Stimulated activated naive CD8-positive, alpha-beta T cell treated with anti-CD3 and anti-CD28 coated beads, Interleukin-15, Interleukin-2, amounts not matched to agents 100 ng/mL and 50 ng/mL, for 24 hours (primary cell): Measurements from ENCODE around the gene LRRC3.
"Not testable (repeated sequence)": the region's sequence is repeated elsewhere in the genome, so short reads cannot be mapped to it uniquely, and the experiment has no call there.

Source experiments
- H3K27ac Mint-ChIP-seq: one replicate; pipeline ENCODE4 v1.8.0; 2021; ENCODE audit warnings: mild to moderate bottlenecking, mixed read lengths
- H3K27me3 Mint-ChIP-seq: one replicate; pipeline ENCODE4 v1.8.0; 2021; ENCODE audit warnings: mixed read lengths
- H3K36me3 Mint-ChIP-seq: one replicate; pipeline ENCODE4 v1.8.0; 2021; ENCODE audit warnings: low read depth, mixed read lengths
- H3K4me1 Mint-ChIP-seq: one replicate; pipeline ENCODE4 v1.8.0; 2021; ENCODE audit warnings: low read depth, mixed read lengths
- H3K4me3 Mint-ChIP-seq: one replicate; pipeline ENCODE4 v1.8.0; 2021; ENCODE audit warnings: mild to moderate bottlenecking, mixed read lengths
- H3K9me3 Mint-ChIP-seq: one replicate; pipeline ENCODE4 v1.8.0; 2021; ENCODE audit warnings: mixed read lengths

Gene LRRC3

DNA sequence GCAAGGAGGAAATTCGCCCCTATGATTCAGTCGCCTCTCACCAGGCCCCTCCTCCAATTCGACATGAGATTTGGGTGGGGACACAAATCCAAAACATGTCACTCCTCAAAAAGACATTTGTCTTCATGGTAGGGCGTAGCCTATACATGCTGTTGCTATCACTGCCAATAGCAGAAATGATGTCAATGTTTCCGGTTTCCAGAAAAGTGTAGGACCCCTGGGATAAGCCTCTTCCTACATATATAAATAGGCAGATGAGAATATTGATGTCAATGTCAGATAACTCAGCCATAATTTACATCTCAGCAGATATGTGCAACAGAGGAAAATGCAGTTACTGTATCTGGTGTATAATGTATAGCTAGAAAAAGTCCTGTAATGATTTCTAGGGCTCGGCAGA is 16.7 kb downstream of the LRRC3 start:
- Mint-ChIP-seq H3K36me3 (no peaks in the 10 kb centered on the region), H3K4me3 (no peak overlapping the region), H3K27ac (no peak overlapping the region), H3K27me3 (no peaks in the 10 kb centered on the region), H3K9me3 (no peaks in the 10 kb centered on the region), H3K4me1 (no peaks in the 10 kb centered on the region)

DNA sequence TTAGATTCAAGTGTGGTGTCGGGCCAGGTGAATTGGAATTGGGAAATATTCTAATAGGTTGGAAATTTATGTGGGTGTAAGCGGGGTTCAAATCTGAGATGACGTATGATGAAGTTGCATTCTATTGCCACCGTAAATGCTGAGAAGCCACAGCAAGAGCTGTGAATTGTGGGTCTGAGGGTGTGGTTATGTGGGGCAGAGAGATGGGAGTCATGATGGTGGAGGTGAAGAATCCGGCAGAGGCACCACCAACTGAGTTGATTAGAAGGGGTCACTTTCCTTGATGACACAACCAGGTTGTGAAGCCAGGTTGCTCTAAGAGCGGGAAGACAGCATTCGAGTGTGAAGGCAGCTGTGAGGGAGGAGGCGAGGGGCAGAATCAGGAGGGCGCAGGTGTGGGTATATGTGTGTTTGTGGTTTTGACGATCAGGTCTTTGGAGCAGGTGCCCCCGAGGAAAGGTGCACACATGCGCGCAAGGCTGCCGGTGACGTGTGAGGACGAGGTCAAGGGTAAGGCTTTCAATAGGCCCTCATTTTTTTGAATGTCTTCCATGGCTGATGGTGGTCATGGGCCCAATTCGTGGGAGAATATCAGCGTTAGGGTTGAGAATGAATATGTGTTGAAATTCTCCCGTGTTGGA is 18.7 kb downstream of the LRRC3 start:
- no peak overlapping the region for H3K4me3 Mint-ChIP-seq
- no peak overlapping the region for H3K27ac Mint-ChIP-seq
- no peaks in the 10 kb centered on the region for H3K9me3 Mint-ChIP-seq
- no peaks in the 10 kb centered on the region for H3K27me3 Mint-ChIP-seq
- H3K4me1 Mint-ChIP-seq = no peaks in the 10 kb centered on the region
- H3K36me3 Mint-ChIP-seq = no peaks in the 10 kb centered on the region

DNA sequence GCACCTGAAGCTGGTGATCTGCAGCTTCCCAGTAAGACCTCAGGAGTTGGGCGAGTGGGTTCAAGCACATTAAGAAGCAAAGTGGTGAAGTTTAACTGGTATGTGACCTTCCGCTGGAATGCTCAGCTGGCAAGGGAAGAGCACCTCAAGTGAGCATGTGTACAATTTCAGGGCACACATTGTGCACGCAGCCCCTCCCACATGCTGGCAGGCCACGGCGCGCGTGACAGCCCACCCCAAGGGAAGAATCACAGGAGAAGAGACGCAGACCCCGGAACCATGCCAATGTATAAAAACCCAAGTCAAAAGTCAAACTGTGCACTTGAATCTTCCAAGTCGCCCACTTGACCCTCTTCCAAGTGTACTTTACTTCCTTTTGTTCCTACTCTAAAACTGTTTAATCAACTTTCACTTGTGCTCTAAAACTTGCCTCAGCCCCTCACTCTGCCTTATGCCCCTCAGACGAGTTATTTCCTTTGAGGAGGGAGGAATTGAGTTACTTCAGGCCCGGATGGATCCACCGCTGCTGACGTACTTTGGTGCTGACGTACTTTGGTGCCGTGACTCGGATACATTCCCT is 20.0 kb downstream of the LRRC3 start:
- no peaks in the 10 kb centered on the region for H3K36me3 Mint-ChIP-seq

DNA sequence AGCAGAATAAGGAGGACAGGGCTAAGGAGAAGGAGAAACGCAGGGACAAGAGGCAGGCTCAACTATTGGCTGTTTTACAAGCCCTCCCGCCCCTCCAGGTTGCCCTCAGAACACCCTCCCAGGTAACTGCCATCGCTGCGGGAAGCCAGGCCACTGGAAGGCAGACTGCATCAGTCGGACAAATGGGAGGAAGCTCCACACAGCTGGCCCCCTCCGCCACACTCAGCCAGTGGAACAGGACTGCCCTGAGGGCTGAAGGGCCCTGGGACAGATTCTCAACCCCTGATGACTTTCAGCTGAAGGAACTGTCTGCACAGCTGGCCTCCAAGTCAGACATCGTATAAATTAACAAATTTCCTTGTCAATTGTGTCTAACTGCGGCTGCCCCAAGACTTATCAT is 21.8 kb downstream of the LRRC3 start:
- H3K36me3 Mint-ChIP-seq = no peaks in the 10 kb centered on the region
- H3K9me3 Mint-ChIP-seq = no peaks in the 10 kb centered on the region
- no peak overlapping the region for H3K27ac Mint-ChIP-seq
- no peak overlapping the region for H3K4me3 Mint-ChIP-seq
- no peaks in the 10 kb centered on the region for H3K4me1 Mint-ChIP-seq
- no peaks in the 10 kb centered on the region for H3K27me3 Mint-ChIP-seq

More for the DNA sequence above, 20.0 kb downstream of the LRRC3 start:
- Mint-ChIP-seq H3K27ac (no peak overlapping the region), H3K4me1 (no peaks in the 10 kb centered on the region), H3K4me3 (no peak overlapping the region), H3K27me3 (no peaks in the 10 kb centered on the region), H3K9me3 (no peaks in the 10 kb centered on the region)

DNA sequence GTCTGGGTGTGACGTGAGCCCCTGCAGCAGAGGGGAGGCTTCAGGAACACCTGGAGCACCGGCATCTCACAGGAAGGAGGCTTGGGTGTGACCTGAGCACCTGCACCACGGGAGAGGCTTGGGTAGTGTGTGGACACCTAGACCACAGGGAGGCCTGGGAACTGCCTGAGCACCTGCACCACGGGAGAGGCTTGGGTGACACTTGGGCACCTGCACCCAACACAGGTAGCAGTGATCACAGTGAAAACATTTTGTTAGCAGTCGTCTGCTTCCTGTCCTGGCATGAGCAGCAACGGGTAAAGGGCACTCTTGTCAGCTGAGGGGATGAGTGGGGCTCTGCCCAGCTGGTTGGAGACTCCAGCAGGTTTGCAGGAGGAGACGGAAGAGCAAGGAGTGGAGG is 22.4 kb downstream of the LRRC3 start:
- Mint-ChIP-seq H3K4me1 (no peaks in the 10 kb centered on the region), H3K4me3 (no peak overlapping the region), H3K9me3 (no peaks in the 10 kb centered on the region), H3K27ac (no peak overlapping the region), H3K27me3 (no peaks in the 10 kb centered on the region), H3K36me3 (no peaks in the 10 kb centered on the region)

DNA sequence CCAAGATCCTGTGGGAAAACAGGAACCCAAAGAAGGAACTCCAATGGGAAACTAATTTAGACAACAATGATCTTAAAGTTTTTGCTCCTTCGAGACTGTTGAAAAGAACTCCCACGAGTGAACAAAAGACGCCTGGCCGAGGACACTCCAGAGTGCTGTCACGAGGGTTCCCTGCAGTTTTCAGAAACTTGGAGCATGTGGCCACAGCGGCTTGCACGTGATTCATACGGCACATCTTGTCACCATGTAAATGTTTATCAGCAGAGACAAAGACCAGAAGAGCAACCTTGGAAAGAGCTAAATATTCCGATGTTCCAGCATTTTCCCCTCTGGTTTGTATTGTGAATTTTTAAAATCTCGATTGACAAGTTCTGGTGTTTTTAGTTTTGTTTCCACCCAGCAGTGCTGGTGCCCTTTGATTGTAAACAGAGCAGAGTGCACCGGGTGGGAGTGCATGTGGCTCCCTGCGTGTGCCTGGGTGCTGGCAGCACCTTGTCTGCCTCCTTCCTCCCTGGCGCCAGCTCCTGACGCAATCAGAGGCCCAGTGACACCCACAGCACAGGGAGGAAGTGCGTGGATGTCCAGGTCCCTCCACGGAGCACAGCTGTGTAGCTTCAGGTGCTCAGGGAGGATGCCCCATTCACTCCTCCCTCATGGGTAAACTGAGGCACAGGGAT is 23.0 kb downstream of the LRRC3 start:
- no peaks in the 10 kb centered on the region for H3K4me1 Mint-ChIP-seq
- no peaks in the 10 kb centered on the region for H3K36me3 Mint-ChIP-seq
- H3K27ac Mint-ChIP-seq = no peak overlapping the region
- H3K9me3 Mint-ChIP-seq = no peaks in the 10 kb centered on the region
- H3K27me3 Mint-ChIP-seq = no peaks in the 10 kb centered on the region
- H3K4me3 Mint-ChIP-seq = no peak overlapping the region

DNA sequence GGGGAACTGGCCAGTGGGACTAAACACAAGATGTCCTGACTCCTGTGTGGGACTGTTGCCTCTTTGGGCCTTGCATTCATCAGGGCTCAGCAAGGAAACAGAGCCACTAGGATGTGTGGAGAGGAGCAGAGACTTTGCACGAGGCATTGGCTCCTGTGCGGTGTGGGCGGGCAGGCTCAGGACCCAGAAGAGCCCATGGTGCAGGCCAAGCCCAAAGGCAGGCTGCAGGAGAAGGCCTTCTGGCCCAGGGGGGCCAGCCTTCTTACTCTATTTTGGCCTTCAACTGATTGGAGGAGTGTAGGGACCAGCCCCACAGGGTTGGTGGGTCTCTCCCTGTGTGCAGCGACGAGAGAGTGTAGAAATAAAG is 23.5 kb downstream of the LRRC3 start:
- no peaks in the 10 kb centered on the region for H3K4me1 Mint-ChIP-seq
- no peaks in the 10 kb centered on the region for H3K36me3 Mint-ChIP-seq
- H3K9me3 Mint-ChIP-seq = no peaks in the 10 kb centered on the region
- no peak overlapping the region for H3K27ac Mint-ChIP-seq
- no peaks in the 10 kb centered on the region for H3K27me3 Mint-ChIP-seq
- no peak overlapping the region for H3K4me3 Mint-ChIP-seq

DNA sequence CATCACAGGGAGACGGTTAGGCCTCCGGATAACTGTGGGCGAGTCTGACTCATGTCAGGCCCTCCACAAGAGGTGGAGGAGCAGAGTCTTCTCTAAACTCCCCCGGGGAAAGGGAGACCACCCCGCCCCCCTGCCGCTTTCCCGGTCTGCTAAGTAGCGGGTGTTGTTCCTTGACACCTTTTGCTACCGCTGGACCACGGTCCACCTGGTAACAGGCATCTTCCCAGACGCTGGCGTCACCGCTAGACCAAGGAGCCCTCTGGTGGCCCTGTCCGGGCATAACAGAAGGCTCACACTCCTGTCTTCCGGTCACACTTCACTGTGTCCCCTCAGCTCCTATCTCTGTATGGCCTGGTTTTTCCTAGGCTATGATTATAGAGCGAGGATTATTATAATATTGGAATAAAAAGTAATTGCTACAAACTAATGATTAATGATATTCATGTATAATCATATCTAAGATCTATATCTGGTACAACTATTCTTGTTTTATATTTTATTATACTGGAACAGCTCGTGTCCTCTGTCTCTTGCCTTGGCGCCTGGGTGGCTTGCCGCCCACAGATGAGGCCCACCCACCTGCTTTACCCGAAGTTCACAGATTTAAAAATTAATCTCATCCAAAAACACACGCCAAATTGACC is 24.4 kb downstream of the LRRC3 start:
- not testable (repeated sequence) for H3K9me3 Mint-ChIP-seq, H3K27ac Mint-ChIP-seq, H3K4me3 Mint-ChIP-seq, H3K27me3 Mint-ChIP-seq, H3K4me1 Mint-ChIP-seq, H3K36me3 Mint-ChIP-seq

DNA sequence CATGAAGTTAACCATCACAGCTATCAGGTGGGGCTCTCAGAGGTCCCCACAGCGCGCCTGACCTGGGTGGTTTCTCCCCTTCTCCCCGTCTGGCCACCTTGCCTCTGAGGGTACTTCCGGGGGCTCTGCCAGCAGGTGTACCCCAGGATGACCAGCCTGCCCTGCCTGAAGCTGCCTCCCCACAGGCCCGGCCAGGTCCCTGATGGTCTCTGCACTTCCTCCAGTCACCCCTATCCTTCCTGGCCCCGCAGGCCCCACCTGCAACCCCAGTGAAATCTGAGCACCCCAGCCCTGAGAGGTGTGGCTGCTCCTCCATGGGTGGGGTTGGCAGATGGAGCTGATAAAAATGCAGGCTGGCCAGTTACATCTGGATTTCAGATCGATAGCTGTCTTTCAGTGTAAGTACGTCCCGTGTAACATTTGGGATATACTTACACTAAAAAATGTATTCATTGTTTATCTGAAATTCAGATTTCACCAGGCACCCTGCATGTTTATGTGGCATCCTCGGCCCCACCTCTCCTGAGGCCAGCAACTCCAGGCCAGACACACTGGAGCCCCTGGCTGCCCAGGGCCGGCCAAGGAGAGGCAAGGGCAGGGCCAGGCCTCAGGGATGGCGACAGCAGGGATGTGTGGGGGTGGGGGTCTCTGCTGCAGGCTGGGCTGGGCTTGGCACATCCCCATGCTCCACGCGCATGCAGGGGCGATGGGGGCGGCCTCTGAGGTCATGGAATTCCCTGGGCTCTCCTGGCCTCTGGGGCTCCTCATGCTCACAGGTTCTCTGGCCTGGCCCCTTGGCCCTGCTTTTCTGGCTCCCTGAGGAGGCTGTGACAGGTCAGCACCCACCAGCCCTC is 25.1 kb downstream of the LRRC3 start:
- no peaks in the 10 kb centered on the region for H3K27me3 Mint-ChIP-seq
- no peak overlapping the region for H3K27ac Mint-ChIP-seq
- no peak overlapping the region for H3K4me3 Mint-ChIP-seq
- H3K36me3 Mint-ChIP-seq = no peaks in the 10 kb centered on the region
- H3K9me3 Mint-ChIP-seq = no peaks in the 10 kb centered on the region
- no peaks in the 10 kb centered on the region for H3K4me1 Mint-ChIP-seq

DNA sequence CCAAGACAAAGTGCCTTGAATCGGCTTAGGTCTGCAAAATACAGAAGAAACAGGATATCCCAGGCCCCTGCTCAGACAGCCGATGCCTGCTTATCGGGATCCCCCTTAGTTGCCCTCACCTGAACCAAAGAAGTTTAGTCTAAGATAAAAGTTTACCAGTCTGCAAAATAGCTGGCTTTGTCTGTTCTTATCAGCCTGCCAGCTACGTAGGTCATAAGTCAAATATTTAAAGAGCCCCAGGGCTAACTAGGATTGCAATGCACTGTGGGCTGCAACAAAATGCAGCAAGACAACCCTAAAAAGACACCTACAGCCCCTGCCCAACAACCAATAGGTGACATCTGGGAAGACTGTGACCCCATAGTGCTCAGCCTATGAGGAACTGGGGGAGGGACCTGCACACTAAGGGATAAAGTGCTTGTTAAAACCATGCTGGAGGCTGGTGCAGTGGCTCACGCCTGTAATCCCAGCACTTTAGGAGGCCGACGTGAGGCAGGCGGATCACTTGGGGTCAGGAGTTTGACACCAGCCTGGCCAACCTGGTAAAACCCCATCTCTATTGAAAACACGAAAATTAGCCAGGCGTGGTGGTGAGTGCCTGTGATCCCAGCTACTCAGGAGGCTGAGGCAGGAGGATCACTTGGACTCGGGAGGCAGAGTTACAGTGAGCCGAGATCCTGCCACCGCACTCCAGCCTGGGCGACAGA is 27.4 kb downstream of the LRRC3 start:
- no peaks in the 10 kb centered on the region for H3K9me3 Mint-ChIP-seq
- no peak overlapping the region for H3K27ac Mint-ChIP-seq
- no peaks in the 10 kb centered on the region for H3K27me3 Mint-ChIP-seq
- H3K4me3 Mint-ChIP-seq = no peak overlapping the region
- no peaks in the 10 kb centered on the region for H3K36me3 Mint-ChIP-seq
- H3K4me1 Mint-ChIP-seq = no peaks in the 10 kb centered on the region

DNA sequence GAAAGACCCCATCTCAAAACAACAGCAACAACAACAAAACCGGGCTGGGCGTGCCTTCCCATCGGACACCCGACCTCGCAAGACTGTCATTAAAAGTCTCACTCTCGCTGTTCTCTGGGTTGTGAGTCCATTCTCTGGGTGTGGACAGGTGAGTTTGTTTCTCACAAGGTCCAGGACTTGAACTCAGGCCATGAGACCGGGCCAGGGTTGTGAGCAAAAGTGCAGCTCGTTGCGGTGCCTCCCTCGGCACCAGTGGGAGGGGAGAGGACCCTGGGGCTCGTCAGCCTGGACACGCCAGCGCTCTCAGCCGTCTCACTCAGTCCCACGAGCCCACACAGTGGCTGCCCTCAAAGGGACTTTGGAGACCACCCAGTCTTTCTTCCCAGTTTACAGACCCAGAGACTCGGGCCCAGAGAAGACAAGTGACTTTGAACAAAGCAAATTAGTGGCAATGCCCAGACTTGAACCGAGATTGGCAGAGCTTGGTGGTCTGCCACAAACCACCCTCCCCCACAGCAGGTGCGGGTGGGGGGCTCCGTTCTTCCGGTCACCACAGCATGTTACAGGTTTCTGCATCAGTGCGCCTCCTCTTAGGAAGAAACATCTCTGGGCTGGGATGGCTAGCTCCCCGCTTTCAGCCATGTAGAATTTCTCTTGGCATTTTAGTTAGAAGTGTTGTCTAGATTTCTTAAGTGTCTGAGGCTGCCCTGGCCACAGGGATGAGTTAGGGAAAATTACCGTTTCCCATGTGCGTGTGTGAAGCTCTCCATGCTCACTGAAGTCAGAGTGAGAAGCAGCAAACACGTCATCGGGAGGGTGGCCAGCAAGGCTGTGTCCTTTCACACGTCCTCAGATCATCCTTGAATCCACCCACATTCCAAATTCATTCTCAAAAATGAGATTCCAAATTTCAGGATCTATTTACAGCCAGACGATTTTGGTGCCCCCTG is 28.3 kb downstream of the LRRC3 start:
- no peaks in the 10 kb centered on the region for H3K4me1 Mint-ChIP-seq
- no peaks in the 10 kb centered on the region for H3K27me3 Mint-ChIP-seq
- H3K36me3 Mint-ChIP-seq = no peaks in the 10 kb centered on the region
- no peaks in the 10 kb centered on the region for H3K9me3 Mint-ChIP-seq
- H3K4me3 Mint-ChIP-seq = no peak overlapping the region
- no peak overlapping the region for H3K27ac Mint-ChIP-seq

DNA sequence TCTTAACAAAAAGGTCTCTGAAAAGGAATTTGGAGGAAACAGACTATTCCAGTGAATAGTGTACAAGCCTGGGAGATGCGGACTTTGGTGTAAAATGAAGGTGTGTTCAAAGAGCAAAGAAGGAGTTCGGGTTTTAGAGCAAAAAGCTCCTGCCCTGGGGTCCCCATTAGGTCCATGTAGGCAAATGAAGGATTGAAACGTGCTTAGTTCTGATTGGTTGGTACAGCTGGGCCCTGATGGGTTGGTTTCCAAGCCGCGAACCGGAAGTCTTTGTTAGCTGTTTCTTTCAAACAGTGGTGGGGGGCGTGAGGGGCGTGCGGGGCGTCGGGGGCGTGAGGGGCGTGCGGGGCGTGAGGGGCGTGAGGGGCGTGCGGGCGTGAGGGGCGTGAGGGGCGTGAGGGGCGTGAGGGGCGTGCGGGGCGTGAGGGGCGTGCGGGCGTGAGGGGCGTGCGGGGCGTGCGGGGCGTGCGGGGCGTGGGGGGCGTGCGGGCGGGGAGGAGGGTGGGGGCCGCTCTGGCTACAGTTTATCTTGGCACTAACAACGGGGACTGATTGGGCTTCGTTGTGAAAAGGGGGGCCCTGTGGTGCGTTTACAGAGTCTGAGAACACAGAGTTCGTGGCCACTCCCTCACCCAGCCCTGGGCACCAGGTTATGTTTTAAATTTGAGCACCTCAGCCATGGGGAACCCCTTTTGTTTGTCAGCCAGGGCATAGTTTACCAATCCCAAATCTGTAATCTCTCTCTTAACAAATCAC is 29.4 kb downstream of the LRRC3 start:
- H3K27me3 Mint-ChIP-seq = no peaks in the 10 kb centered on the region
- no peaks in the 10 kb centered on the region for H3K36me3 Mint-ChIP-seq
- H3K27ac Mint-ChIP-seq = no peak overlapping the region
- no peaks in the 10 kb centered on the region for H3K9me3 Mint-ChIP-seq
- H3K4me1 Mint-ChIP-seq = no peaks in the 10 kb centered on the region
- no peak overlapping the region for H3K4me3 Mint-ChIP-seq

DNA sequence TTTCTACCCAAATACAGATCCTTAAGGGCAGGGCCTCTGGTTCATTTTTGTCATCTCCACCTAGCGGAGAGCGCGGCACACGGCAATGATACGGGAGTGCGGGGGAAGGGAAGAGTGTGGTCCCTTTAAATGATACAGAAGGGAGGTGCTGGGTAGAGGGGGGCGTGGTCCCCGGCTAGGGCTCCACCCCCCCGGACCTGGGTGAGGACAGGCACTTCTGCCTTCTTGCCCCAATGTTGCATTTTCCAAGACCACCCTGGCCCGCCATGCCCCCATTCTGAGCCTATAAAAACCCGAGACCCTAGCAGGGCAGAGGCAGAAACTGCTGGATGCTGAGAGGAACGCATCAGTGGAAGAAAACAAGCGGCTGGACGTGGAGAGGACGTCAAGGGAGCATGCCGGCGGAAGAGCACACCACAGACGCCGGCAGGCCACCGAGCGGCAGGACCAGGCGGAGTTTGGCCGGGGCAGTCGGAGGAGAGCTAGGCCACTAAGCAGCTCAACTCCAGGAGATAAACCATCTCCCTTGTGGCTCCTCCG is 30.0 kb downstream of the LRRC3 start:
- no peak overlapping the region for H3K27ac Mint-ChIP-seq
- peaks cover 3% of the 10 kb centered on the region for H3K27me3 Mint-ChIP-seq
- no peaks in the 10 kb centered on the region for H3K9me3 Mint-ChIP-seq

More for the DNA sequence above, 30.0 kb downstream of the LRRC3 start:
- Mint-ChIP-seq H3K4me3 (no peak overlapping the region), H3K4me1 (no peaks in the 10 kb centered on the region), H3K36me3 (no peaks in the 10 kb centered on the region)
